HL-60 (cell line): ENCODE measurements around the gene EHF.

Experiments
- DNase-seq, 2 experiments: peaks; one replicate each; pipeline ENCODE4 v3.0.0-alpha.2; 2010 to 2020; ENCODE audit warnings: low read depth in 1 of 2, low spot score in 1 of 2
- H3K27ac ChIP-seq: fragments of 250-450 bp; sonication (Bioruptor Pico); replicated peaks from 2 replicates; pipeline ENCODE4 v1.5.1; 2020; ENCODE audit warnings: mild to moderate bottlenecking, moderate library complexity
- H3K27me3 ChIP-seq: fragments of 250-450 bp; sonication (Bioruptor Pico); 2 replicates; pipeline ENCODE4 v1.5.1; 2021; ENCODE audit warnings: mild to moderate bottlenecking, moderate library complexity; ENCODE audit not compliant: insufficient read depth, poor library complexity, severe bottlenecking
- H3K4me3 ChIP-seq: replicated peaks from 2 replicates; pipeline ENCODE4 v1.5.1; 2011; ENCODE audit warnings: mild to moderate bottlenecking, control low read depth, low read length; ENCODE audit not compliant: insufficient read depth
- GABPA ChIP-seq: IDR thresholded peaks from 2 replicates; pipeline ENCODE4 v1.6.1; 2012; ENCODE audit warnings: low read depth
- POLR2AphosphoS5 ChIP-seq: IDR thresholded peaks from 2 replicates; pipeline ENCODE4 v1.6.1; 2012; ENCODE audit warnings: low read depth
- SPI1 ChIP-seq: IDR thresholded peaks from 2 replicates; pipeline ENCODE4 v1.6.1; 2012; ENCODE audit warnings: low read depth, mild to moderate bottlenecking, borderline replicate concordance
- TF ChIP-seq, protein P1 (sequence below): IDR thresholded peaks from 2 replicates; pipeline ENCODE4 v1.6.1; 2012; ENCODE audit warnings: low read depth; ENCODE audit not compliant: insufficient replicate concordance
- TF ChIP-seq, protein P2 (sequence below): IDR thresholded peaks from one replicate; pipeline ENCODE4 v1.5.1; 2011; ENCODE audit warnings: low read length, control low read depth, inconsistent platforms; ENCODE audit not compliant: insufficient read depth

Gene EHF

DNA sequence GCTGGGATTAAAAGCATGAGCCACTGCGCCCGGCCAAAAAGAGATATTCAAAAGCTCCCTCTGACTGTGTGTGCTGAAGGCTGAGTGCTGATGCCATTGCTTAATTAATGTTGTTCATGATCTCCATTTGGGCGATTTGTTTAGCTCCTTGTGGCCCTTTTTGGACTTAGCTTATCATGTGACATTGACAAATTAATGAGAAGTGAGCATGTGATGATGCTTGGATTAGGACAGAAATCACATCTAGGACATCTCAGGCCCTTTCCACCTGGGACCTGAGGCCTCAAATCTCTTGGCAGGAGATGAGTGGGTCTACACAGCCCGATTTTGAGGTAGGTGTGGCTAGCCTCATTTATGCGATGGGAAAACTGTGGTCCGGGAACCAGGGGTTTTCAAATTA lies 10.4 kb downstream of the EHF start:
- TF ChIP-seq GABPA (no peak), POLR2AphosphoS5 (no peak), SPI1 (no peak)
- TF ChIP-seq, protein P1, sequence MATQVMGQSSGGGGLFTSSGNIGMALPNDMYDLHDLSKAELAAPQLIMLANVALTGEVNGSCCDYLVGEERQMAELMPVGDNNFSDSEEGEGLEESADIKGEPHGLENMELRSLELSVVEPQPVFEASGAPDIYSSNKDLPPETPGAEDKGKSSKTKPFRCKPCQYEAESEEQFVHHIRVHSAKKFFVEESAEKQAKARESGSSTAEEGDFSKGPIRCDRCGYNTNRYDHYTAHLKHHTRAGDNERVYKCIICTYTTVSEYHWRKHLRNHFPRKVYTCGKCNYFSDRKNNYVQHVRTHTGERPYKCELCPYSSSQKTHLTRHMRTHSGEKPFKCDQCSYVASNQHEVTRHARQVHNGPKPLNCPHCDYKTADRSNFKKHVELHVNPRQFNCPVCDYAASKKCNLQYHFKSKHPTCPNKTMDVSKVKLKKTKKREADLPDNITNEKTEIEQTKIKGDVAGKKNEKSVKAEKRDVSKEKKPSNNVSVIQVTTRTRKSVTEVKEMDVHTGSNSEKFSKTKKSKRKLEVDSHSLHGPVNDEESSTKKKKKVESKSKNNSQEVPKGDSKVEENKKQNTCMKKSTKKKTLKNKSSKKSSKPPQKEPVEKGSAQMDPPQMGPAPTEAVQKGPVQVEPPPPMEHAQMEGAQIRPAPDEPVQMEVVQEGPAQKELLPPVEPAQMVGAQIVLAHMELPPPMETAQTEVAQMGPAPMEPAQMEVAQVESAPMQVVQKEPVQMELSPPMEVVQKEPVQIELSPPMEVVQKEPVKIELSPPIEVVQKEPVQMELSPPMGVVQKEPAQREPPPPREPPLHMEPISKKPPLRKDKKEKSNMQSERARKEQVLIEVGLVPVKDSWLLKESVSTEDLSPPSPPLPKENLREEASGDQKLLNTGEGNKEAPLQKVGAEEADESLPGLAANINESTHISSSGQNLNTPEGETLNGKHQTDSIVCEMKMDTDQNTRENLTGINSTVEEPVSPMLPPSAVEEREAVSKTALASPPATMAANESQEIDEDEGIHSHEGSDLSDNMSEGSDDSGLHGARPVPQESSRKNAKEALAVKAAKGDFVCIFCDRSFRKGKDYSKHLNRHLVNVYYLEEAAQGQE: no peak
- TF ChIP-seq, protein P2, sequence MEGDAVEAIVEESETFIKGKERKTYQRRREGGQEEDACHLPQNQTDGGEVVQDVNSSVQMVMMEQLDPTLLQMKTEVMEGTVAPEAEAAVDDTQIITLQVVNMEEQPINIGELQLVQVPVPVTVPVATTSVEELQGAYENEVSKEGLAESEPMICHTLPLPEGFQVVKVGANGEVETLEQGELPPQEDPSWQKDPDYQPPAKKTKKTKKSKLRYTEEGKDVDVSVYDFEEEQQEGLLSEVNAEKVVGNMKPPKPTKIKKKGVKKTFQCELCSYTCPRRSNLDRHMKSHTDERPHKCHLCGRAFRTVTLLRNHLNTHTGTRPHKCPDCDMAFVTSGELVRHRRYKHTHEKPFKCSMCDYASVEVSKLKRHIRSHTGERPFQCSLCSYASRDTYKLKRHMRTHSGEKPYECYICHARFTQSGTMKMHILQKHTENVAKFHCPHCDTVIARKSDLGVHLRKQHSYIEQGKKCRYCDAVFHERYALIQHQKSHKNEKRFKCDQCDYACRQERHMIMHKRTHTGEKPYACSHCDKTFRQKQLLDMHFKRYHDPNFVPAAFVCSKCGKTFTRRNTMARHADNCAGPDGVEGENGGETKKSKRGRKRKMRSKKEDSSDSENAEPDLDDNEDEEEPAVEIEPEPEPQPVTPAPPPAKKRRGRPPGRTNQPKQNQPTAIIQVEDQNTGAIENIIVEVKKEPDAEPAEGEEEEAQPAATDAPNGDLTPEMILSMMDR: no peak
- Histone ChIP-seq H3K4me3 (no peak overlapping the region), H3K27me3 (no peaks in the 10 kb centered on the region), H3K27ac (no peak overlapping the region)
- DNase-seq: no peak

DNA sequence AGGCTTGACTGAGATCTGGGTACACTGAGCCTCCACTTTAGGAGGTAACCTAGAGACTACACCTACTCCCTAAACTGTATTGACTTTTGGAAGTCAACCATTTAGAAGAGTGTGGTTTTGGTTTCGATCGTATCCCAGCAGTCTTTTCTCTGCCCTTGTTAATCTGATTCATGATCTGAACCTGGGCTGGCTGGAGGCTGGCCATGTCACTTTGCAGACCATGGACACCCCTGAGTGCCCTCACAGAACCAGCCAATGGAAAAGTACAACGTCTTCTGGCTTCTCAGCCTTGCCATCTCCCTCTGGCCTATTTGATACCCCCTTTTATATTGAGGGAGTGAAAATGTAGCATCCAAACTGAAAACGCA lies 10.8 kb downstream of the EHF start:
- H3K27ac ChIP-seq: no peak overlapping the region
- no peak for DNase-seq
- TF ChIP-seq POLR2AphosphoS5: no peak
- TF ChIP-seq, protein P1: no peak
- TF ChIP-seq, protein P2: no peak
- no peak for TF ChIP-seq SPI1
- TF ChIP-seq GABPA: no peak
- H3K4me3 ChIP-seq: no peak overlapping the region
- no peaks in the 10 kb centered on the region for H3K27me3 ChIP-seq

DNA sequence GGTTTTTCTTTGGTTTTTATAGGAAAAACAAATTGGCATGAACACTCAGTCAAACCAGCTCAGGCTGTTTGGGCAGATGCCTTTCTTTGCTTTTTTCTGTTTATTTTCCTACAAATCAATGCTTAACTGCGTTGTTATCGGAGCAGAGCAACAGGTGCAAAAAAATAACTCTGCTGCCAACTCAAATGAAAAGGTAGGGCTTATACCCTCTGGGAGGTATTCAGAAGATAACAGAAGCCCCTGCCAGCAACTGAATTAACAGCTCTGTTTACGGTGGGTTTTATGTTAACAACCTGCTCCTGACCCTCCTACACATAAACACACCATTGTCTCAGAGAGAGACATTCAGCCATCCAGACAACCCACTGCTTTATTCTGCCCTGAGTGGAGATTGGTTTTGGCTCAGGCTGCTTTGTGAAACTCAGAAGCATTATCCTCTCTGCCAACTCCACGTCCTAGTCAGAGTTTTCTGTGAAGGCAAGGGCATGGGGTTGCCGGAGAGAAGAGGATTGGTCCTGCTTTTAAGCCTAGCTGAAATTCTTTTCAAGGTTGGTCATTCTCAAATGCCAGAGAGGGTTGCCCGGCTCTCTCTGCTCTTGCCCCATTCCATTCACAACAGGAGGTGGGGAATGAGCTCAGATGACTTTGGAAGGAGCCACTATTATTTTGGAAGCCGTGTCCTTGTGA lies 11.4 kb downstream of the EHF start:
- Histone ChIP-seq H3K27me3 (no peaks in the 10 kb centered on the region), H3K4me3 (no peak overlapping the region), H3K27ac (no peak overlapping the region)
- TF ChIP-seq, protein P2: no peak
- TF ChIP-seq, protein P1: no peak
- TF ChIP-seq SPI1 (no peak), GABPA (no peak), POLR2AphosphoS5 (no peak)
- no peak for DNase-seq
